HepG2 (cell line): ENCODE measurements around the gene TANGO6. TPM values are rescaled to one million over a fixed set of nuclear protein-coding genes. Genes with fewer than 3 reads are reported as not detected.

Experiments used
- ATAC-seq: fragments of 200-7000 bp; cut with Tn5 transposase; 3 replicates; pipeline ENCODE4 v1.9.1; 2020; ENCODE audit warnings: mild to moderate bottlenecking, moderate library complexity
- BruUV-seq: library from RNA; stranded (reverse); fragments of 400-500 nt; replicated peaks from 2 replicates; lab custom pipeline; 2021; lab: Mats Ljungman, UMichigan
- CTCF ChIA-PET: fragments of 300-600 bp; formaldehyde crosslinking; extraction: SDS; loops from one replicate; lab custom pipeline; 2021; ENCODE audit warnings: low total read pairs, inconsistent platforms, low intra/inter-chr PET ratio; lab: Yijun Ruan, JAX
- POLR2A ChIA-PET: fragments of 350-600 bp; sonication (Branson Sonifier 250); formaldehyde crosslinking; loops from one replicate; lab custom pipeline; 2020; ENCODE audit warnings: antibody characterized with exemption, inconsistent platforms; lab: Yijun Ruan, JAX
- DNase-seq: peaks from one replicate; pipeline ENCODE4 v3.0.0-alpha.2; 2015; ENCODE audit warnings: low spot score
- FAIRE-seq: peaks from 3 replicates; lab custom pipeline; 2011; peaks lifted over from hg19 to GRCh38; lab: Jason Lieb, UNC
- H2AFZ ChIP-seq: one replicate; pipeline ENCODE4 v1.6.1; 2011; ENCODE audit warnings: low read length, inconsistent platforms
- H3K27ac ChIP-seq: fragments of 300-600 bp; 3 replicates; pipeline ENCODE4 v1.8.0; 2011; ENCODE audit warnings: mixed run types, mild to moderate bottlenecking, mixed read lengths, low read length, inconsistent platforms; ENCODE audit not compliant: insufficient read depth; ENCODE audit errors: extremely low read length
- H3K27me3 ChIP-seq, 2 experiments: fragments of 200-600 bp in 1 of 2; 2 replicates in 1 of 2; 3 replicates in 1 of 2; pipeline versions ENCODE4 v1.6.0 to v1.8.0; 2011; ENCODE audit warnings: low read length in 2 of 2, mild to moderate bottlenecking in 2 of 2, moderate library complexity in 2 of 2, inconsistent platforms in 1 of 2; ENCODE audit not compliant: insufficient read depth in 2 of 2, control insufficient read depth in 1 of 2
- H3K36me3 ChIP-seq, 2 experiments: fragments of 200-600 bp in 1 of 2; replicated peaks in 1 of 2; 2 replicates in 1 of 2; 3 replicates in 1 of 2; pipeline versions ENCODE4 v1.5.1 to v1.8.0; 2011; ENCODE audit warnings: low read length in 2 of 2, inconsistent platforms in 1 of 2; ENCODE audit not compliant: insufficient read depth in 2 of 2, control insufficient read depth in 1 of 2
- H3K4me1 ChIP-seq: 2 replicates; pipeline ENCODE4 v1.5.1; 2012; ENCODE audit warnings: low read length, inconsistent platforms; ENCODE audit not compliant: insufficient read depth
- H3K4me2 ChIP-seq: 2 replicates; pipeline ENCODE4 v1.6.0; 2011; ENCODE audit warnings: low read depth, low read length, inconsistent platforms
- H3K4me3 ChIP-seq, 3 experiments: fragments of 200-600 bp in 1 of 3; sonication (generic), shearing (Covaris generic) in 1 of 3; replicated peaks in 1 of 3; 2 replicates each; pipeline ENCODE4 v1.5.1; 2011 to 2016; ENCODE audit warnings: low read length in 3 of 3, inconsistent platforms in 2 of 3, low read depth in 2 of 3, mild to moderate bottlenecking in 2 of 3, control low read depth in 1 of 3, mixed read lengths in 1 of 3; ENCODE audit not compliant: insufficient read depth in 1 of 3
- H3K79me2 ChIP-seq: one replicate; pipeline ENCODE4 v1.6.1; 2011; ENCODE audit warnings: low read length, inconsistent platforms; ENCODE audit not compliant: insufficient read depth
- H3K9ac ChIP-seq: 2 replicates; pipeline ENCODE4 v1.6.0; 2011; ENCODE audit warnings: mild to moderate bottlenecking, low read depth, low read length, inconsistent platforms; ENCODE audit not compliant: insufficient read depth
- H3K9me3 ChIP-seq: 2 replicates; pipeline ENCODE4 v1.5.1; 2012; ENCODE audit warnings: mild to moderate bottlenecking, low read length
- H4K20me1 ChIP-seq: 2 replicates; pipeline ENCODE4 v1.6.0; 2011; ENCODE audit warnings: inconsistent platforms, mild to moderate bottlenecking, low read length, moderate library complexity; ENCODE audit not compliant: insufficient read depth
- AKAP8 ChIP-seq: sonication (generic); formaldehyde crosslinking; IDR thresholded peaks from 2 replicates; pipeline ENCODE4 v1.5.1; 2020; ENCODE audit warnings: mild to moderate bottlenecking, missing genetic modification reagents
- HNF4G ChIP-seq, 2 experiments: sonication (generic) in 1 of 2; formaldehyde crosslinking in 1 of 2; IDR thresholded peaks; 2 replicates each; pipeline versions ENCODE4 v1.4.0 to v1.6.1; 2011 to 2020; ENCODE audit warnings: borderline replicate concordance in 2 of 2, low read depth in 2 of 2, mild to moderate bottlenecking in 2 of 2, low read length in 1 of 2, missing genetic modification reagents in 1 of 2, moderate library complexity in 1 of 2
- MTF2 ChIP-seq: sonication (generic); formaldehyde crosslinking; IDR thresholded peaks from 2 replicates; pipeline ENCODE4 v1.5.0; 2020; ENCODE audit warnings: missing genetic modification reagents, borderline replicate concordance
- PRMT3 ChIP-seq: sonication (generic); formaldehyde crosslinking; IDR thresholded peaks from 2 replicates; pipeline ENCODE4 v1.8.1; 2022; ENCODE audit warnings: low read depth, mild to moderate bottlenecking, moderate library complexity, missing genetic modification reagents, borderline replicate concordance
- RFX5 ChIP-seq: IDR thresholded peaks from 2 replicates; pipeline ENCODE4 v1.6.1; 2011; ENCODE audit warnings: low read depth, low read length, improper control_type of control experiment
- SIN3A ChIP-seq: IDR thresholded peaks from 2 replicates; pipeline ENCODE4 v1.6.1; 2011; ENCODE audit warnings: low read depth, mild to moderate bottlenecking, control low read depth, low read length, borderline replicate concordance
- TAF15 ChIP-seq: fragments of 200-400 bp; formaldehyde crosslinking; IDR thresholded peaks from one replicate; pipeline ENCODE4 v1.6.1; 2018; ENCODE audit warnings: mild to moderate bottlenecking, low read depth, low read length; ENCODE audit not compliant: poor library complexity, severe bottlenecking
- ZMYM4 ChIP-seq: sonication (generic); formaldehyde crosslinking; IDR thresholded peaks from 2 replicates; pipeline ENCODE4 v1.8.1; 2023; ENCODE audit warnings: mild to moderate bottlenecking, missing genetic modification reagents
- ZNF296 ChIP-seq: sonication (generic); formaldehyde crosslinking; conservative IDR thresholded peaks from 2 replicates; pipeline ENCODE4 v1.5.0; 2020; ENCODE audit warnings: mild to moderate bottlenecking, missing genetic modification reagents
- WGBS: methylation state at CpG from one replicate; pipeline ENCODE4 v1.1.6; 2017; ENCODE audit warnings: low lambda C conversion rate; 5-methylcytosine and 5-hydroxymethylcytosine counted together
- in situ Hi-C: cut with HindIII; loops from 2 replicates; pipeline ENCODE4 v1.10.0; 2017; ENCODE audit warnings: low pct_unique_long_range_greater_than_20kb; ENCODE audit not compliant: extremely low pct_ligation_motif_present
- intact Hi-C: fragments of 100-400 bp; cut with micrococcal nuclease; formaldehyde crosslinking; loops from one replicate; pipeline ENCODE4 v1.10.0; 2022; ENCODE audit not compliant: unreplicated experiment
- polyA plus RNA-seq, 8 experiments: library from polyadenylated mRNA; depleted of rRNA in 3 of 8; stranded (reverse) in 7 of 8; unstranded in 1 of 8; fragments of >200 nt; fragmentation: Illumina TruSeq in 4 of 8; extraction: Trizol in 4 of 8; gene quantifications; 2 replicates each; pipeline versions ENCODE4 v1.2.1 to v1.2.3, GENCODE V29; 2011 to 2016; ENCODE audit warnings: low read depth in 4 of 8, missing spikeins in 1 of 8, mixed read lengths in 1 of 8; ENCODE audit not compliant: insufficient read depth in 1 of 8
- total RNA-seq, 5 experiments: library from RNA; depleted of rRNA; stranded (reverse); fragments of >200 nt; fragmentation: Illumina TruSeq; extraction: Trizol; gene quantifications; 2 replicates each; pipeline ENCODE4 v1.2.3, GENCODE V29; 2016; ENCODE audit warnings: low read depth in 1 of 5
- TF ChIP-seq, protein P1 (sequence below): sonication (generic); formaldehyde crosslinking; IDR thresholded peaks from one replicate; pipeline ENCODE4 v1.5.1; 2020; ENCODE audit warnings: mild to moderate bottlenecking, missing genetic modification reagents; ENCODE audit errors: not compliant biosample characterization

The TANGO6 gene
- total and polyA plus RNA-seq, 2 of the 13 experiments (the other 11 are each of a cell fraction or from before 2014, with no cell fraction given), result 7.2 to 13.3 TPM

DNA sequence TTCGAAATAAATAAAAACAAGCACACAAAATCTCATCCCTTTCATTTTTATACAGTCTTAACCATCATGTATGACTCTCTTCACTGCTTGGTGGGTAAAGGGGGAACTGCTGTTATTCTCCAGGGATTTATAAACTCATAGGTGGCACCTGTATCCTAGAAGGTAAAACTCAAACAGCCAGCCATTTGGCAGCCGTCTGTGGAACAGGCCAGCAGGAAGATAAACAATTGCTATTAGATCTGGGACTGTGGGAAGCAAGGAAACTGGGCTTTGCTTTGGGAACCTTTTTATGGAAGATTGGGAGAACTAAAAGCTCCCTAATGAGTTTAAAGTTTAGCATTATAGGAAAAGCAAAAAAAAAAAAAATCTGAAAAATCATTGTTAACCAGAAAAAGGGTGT, 126.0 kb downstream of the TANGO6 start (continued):
- TF ChIP-seq ZNF296 (CRISPR knock-in tag) (no peak), HNF4G (IDR thresholded peaks at IDR 0.05; ENCODE audit: borderline replicate concordance, low read depth, low read length) (no peak), HNF4G (CRISPR knock-in tag; IDR thresholded peaks at IDR 0.05; ENCODE audit: borderline replicate concordance, low read depth) (no peak)

DNA sequence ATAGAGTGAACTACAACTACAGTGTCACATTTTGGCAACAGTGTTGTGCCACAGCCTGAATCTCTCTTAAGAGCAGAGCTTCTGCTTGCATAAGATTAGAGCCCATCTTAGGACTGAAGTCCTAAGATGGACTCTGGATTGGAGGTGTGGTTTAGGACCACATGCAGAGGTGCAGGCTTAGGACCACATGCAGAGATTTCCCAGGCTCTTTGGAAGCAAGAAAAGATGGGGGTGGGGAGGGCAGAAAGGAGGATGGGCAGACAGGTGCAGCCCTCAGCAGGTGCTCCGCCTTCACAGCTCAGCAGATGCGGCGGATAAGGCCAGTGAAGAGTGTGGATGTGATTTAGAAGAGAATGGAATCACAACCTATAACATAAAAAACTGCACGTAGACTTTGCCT, 128.7 kb downstream of the TANGO6 start:
- WGBS, result 96% methylated on average over 4 of the region's 4 CpGs
- intact Hi-C loops, result no loop called here

DNA sequence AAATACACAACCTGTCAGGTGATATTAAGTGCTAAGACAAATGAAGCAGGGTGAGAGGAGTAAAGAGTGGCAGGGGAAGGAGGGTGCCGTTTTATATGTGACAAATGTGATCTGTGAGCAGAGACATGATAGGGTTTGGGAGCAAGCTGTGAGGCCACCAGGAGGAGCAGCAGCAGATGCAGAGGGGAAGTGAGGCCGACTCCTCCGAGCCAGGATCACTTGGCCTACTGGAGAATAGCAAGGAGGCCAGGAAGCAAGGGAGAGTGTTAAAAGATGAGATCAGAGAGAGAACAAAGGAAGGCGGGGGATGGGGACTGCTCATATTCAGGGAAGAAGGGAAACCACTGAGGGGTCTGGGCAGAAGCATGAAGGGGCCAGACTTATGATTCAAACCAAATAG, 129.4 kb downstream of the TANGO6 start:
- Histone ChIP-seq H3K27ac (no peak overlapping the region), H3K36me3 (peaks cover 1 to 6% of the 10 kb centered on the region in 2 experiments; a peak in 4 of 5 replicates), H3K4me2 (no peak overlapping the region), H3K79me2 (no peaks in the 10 kb centered on the region), H3K4me3 (no peak overlapping the region), H4K20me1 (no peaks in the 10 kb centered on the region), H3K27me3 (no peaks in the 10 kb centered on the region), H3K9ac (no peak overlapping the region), H3K4me1 (no peaks in the 10 kb centered on the region), H2AFZ (no peak overlapping the region), H3K9me3 (no peaks in the 10 kb centered on the region)
- ChIA-PET POLR2A (no interaction called here), CTCF (interaction anchor here (0.7 kb wide), 1 partner anchor 151 kb away, joined by 5 read pairs; no protein-coding TSS in a partner anchor)
- ATAC-seq (peak; percentile 30; the same call in 1 of the 3 replicates), DNase-seq (no peak), FAIRE-seq (no peak)
- intact Hi-C loops (loop anchor here (1.0 kb wide), 1 partner anchor 22 kb away; no protein-coding TSS in a partner anchor), in situ Hi-C loops (no loop called here)
- WGBS, result 86% methylated on average over 4 of the region's 4 CpGs
- no TSS peak for BruUV-seq
- TF ChIP-seq PRMT3 (CRISPR knock-in tag) (no peak), RFX5 (no peak)
- TF ChIP-seq, protein P1, sequence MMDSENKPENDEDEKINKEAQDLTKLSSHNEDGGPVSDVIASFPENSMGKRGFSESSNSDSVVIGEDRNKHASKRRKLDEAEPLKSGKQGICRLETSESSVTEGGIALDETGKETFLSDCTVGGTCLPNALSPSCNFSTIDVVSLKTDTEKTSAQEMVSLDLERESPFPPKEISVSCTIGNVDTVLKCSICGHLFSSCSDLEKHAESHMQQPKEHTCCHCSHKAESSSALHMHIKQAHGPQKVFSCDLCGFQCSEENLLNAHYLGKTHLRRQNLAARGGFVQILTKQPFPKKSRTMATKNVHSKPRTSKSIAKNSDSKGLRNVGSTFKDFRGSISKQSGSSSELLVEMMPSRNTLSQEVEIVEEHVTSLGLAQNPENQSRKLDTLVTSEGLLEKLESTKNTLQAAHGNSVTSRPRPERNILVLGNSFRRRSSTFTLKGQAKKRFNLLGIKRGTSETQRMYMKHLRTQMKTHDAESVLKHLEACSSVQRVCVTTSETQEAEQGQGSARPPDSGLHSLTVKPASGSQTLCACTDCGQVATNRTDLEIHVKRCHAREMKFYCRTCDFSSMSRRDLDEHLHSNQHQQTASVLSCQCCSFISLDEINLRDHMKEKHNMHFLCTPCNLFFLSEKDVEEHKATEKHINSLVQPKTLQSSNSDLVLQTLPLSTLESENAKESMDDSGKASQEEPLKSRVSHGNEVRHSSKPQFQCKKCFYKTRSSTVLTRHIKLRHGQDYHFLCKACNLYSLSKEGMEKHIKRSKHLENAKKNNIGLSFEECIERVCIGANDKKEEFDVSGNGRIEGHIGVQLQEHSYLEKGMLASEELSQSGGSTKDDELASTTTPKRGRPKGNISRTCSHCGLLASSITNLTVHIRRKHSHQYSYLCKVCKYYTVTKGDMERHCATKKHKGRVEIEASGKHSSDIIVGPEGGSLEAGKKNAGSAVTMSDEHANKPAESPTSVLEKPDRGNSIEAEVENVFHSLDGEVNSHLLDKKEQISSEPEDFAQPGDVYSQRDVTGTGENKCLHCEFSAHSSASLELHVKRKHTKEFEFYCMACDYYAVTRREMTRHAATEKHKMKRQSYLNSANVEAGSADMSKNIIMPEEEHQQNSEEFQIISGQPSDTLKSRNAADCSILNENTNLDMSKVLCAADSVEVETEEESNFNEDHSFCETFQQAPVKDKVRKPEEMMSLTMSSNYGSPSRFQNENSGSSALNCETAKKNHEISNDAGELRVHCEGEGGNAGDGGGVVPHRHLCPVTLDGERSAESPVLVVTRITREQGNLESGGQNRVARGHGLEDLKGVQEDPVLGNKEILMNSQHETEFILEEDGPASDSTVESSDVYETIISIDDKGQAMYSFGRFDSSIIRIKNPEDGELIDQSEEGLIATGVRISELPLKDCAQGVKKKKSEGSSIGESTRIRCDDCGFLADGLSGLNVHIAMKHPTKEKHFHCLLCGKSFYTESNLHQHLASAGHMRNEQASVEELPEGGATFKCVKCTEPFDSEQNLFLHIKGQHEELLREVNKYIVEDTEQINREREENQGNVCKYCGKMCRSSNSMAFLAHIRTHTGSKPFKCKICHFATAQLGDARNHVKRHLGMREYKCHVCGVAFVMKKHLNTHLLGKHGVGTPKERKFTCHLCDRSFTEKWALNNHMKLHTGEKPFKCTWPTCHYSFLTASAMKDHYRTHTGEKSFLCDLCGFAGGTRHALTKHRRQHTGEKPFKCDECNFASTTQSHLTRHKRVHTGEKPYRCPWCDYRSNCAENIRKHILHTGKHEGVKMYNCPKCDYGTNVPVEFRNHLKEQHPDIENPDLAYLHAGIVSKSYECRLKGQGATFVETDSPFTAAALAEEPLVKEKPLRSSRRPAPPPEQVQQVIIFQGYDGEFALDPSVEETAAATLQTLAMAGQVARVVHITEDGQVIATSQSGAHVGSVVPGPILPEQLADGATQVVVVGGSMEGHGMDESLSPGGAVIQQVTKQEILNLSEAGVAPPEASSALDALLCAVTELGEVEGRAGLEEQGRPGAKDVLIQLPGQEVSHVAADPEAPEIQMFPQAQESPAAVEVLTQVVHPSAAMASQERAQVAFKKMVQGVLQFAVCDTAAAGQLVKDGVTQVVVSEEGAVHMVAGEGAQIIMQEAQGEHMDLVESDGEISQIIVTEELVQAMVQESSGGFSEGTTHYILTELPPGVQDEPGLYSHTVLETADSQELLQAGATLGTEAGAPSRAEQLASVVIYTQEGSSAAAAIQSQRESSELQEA (CRISPR knock-in tag), result no peak

More for the DNA sequence above, 128.7 kb downstream of the TANGO6 start:
- TF ChIP-seq ZMYM4 (CRISPR knock-in tag), result no peak
- no peak for TF ChIP-seq TAF15
- TF ChIP-seq SIN3A, result no peak
- TF ChIP-seq MTF2 (CRISPR knock-in tag), result no peak
- no peak for TF ChIP-seq AKAP8 (CRISPR knock-in tag)
- H3K27ac ChIP-seq, result no peak overlapping the region
- no peak overlapping the region for H3K4me3 ChIP-seq
- CTCF ChIA-PET, result interaction anchor here (0.7 kb wide), 1 partner anchor 152 kb away, joined by 5 read pairs; no protein-coding TSS in a partner anchor
- FAIRE-seq (no peak), ATAC-seq (no peak), DNase-seq (no peak)
- no peak overlapping the region for H3K9ac ChIP-seq
- H3K27me3 ChIP-seq, result no peaks in the 10 kb centered on the region
- POLR2A ChIA-PET, result no interaction called here
- H3K4me1 ChIP-seq, result no peaks in the 10 kb centered on the region
- no peak overlapping the region for H2AFZ ChIP-seq
- H3K79me2 ChIP-seq, result no peaks in the 10 kb centered on the region
- peaks cover 1 to 6% of the 10 kb centered on the region in 2 experiments; a peak in 4 of 5 replicates for H3K36me3 ChIP-seq
- no TSS peak for BruUV-seq
- H3K4me2 ChIP-seq, result no peak overlapping the region
- in situ Hi-C loops, result no loop called here
- no peaks in the 10 kb centered on the region for H3K9me3 ChIP-seq
- H4K20me1 ChIP-seq, result no peaks in the 10 kb centered on the region
